Frontal cortex (tissue), 4 donors: ENCODE data around the gene MAPK8IP1. TPM values are rescaled to one million over a fixed set of nuclear protein-coding genes. Genes with fewer than 3 reads are reported as not detected.

ENCODE experiments used
- DNase-seq, 2 donors: peaks; one replicate each; pipeline ENCODE4 v3.0.0; 2012; ENCODE audit warnings: low spot score in 2 of 2
- FAIRE-seq: peaks from 2 replicates; lab custom pipeline; 2012; peaks lifted over from hg19 to GRCh38; lab: Jason Lieb, UNC
- total RNA-seq: library from RNA; depleted of rRNA; stranded (reverse); fragments of >200 nt; gene quantifications from one replicate; pipeline ENCODE4 v1.2.3, GENCODE V29; 2014
- donor health status: control.
- donor health status: control.
- donor health status: control.

MAPK8IP1 gene
- total RNA-seq, 1 donor from 2014 or later, result 88.9 TPM

- FAIRE-seq (no peak), DNase-seq (no peak)
Observed at GRCh38 chr11:45921561-45922424, 36.3 kb downstream of the MAPK8IP1 start.

- DNase-seq, result no peak
- FAIRE-seq, result no peak
Observed at GRCh38 chr11:45922425-45923082, 37.1 kb downstream of the MAPK8IP1 start, which contains the start of gene LARGE2. TSS of gene LARGE2 (plus strand) at chr11:45922656. CDS start at chr11:45922883, 227 bp downstream.

DNA sequence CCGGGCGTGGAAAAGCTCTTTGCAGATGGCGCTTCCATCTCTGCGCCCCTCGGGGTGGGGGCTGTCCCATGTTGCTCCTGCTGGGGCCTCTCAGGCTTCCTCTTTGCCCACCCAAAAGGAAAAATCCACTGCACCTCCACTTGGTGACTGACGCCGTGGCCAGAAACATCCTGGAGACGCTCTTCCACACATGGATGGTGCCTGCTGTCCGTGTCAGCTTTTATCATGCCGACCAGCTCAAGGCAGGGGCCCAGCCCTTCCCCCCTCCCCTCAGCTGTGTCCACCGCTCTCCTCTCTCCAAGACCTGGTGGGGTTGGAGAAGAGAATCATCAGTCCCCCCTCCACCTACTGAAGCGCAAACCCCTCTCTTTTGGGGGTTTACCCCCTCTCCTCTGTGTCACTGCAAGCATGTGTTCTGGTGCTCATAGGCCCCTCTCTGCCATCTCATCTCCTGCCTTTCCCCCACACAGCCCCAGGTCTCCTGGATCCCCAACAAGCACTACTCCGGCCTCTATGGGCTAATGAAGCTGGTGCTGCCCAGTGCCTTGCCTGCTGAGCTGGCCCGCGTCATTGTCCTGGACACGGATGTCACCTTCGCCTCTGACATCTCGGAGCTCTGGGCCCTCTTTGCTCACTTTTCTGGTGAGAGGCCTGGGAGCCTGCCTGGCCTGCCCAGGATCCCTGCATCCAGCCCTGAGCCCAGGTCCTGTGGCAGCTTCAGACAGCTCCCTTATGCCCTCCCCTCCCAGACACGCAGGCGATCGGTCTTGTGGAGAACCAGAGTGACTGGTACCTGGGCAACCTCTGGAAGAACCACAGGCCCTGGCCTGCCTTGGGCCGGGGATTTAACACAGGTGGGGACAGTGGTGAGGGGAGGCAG is 38.8 kb downstream of the MAPK8IP1 start:
- DNase-seq, result no peak
- FAIRE-seq, result no peak

DNA sequence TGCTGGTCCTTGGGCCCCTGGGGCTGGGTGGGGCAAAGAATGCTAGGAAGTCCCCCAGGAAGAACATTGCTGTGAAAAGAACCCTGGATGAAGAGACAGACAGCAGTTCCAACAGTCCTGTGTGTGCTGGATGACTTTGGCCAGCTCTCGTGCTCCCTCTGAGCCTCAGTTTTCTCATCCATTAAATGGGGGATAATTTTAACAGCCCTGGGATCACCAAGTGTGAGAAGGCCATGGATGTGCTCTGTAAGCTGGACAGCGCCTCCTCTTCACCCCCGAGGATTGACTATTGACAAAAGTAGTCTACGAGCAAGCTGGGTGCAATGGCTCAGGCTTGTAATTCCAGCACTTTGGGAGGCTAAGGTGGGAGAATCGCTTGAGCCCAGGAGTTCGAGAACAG is 39.5 kb downstream of the MAPK8IP1 start:
- FAIRE-seq (no peak), DNase-seq (no peak)

DNA sequence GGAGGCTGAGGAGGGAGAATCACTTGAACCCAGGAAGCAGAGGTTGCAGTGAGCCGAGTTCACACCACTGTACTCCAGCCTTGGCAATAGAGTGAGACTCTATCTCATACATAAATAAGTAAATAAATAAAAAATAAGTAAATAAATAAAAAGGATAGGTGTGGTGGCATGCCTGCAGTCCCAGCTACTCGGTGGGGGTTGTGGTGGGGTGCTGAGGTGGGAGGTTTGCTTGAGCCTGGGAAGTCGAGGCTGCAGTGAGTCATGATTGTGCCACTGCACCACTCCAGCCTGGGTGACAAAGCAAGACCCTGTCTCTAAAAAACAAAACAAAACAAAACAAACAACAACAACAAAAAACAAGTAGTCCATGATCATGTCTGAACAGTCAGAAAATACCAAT is 40.1 kb downstream of the MAPK8IP1 start:
- DNase-seq (no peak), FAIRE-seq (no peak)

DNA sequence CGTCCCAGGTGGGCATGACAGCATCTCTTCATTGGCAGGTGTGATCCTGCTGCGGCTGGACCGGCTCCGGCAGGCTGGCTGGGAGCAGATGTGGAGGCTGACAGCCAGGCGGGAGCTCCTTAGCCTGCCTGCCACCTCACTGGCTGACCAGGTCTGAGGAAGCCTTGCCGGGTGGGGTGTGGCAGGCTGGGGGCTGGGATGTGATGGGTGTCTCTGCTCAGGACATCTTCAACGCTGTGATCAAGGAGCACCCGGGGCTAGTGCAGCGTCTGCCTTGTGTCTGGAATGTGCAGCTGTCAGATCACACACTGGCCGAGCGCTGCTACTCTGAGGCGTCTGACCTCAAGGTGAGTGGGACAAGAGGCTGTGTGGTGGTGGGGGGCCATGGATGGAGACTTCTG is 40.5 kb downstream of the MAPK8IP1 start:
- FAIRE-seq (no peak), DNase-seq (no peak)

- DNase-seq (no peak), FAIRE-seq (no peak)
Observed at GRCh38 chr11:45926536-45927331, 41.3 kb downstream of the MAPK8IP1 start.

DNA sequence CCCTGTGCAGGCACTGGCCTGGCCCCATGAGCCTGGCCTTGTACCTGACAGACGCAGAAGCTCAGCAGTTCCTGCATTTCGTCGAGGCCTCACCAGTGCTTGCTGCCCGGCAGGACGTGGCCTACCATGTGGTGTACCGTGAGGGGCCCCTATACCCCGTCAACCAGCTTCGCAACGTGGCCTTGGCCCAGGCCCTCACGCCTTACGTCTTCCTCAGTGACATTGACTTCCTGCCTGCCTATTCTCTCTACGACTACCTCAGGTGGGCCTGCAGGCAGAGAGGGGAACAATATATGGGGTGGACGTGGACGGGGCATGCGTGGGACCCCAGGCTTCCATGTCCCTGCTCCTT is 41.9 kb downstream of the MAPK8IP1 start:
- FAIRE-seq (no peak), DNase-seq (no peak)

- FAIRE-seq, result no peak
Observed at GRCh38 chr11:45927684-45928413, 42.4 kb downstream of the MAPK8IP1 start.

GRCh38 chr11:45928535-45929215 is 43.2 kb downstream of the MAPK8IP1 start:
- FAIRE-seq, result no peak
- DNase-seq, result no peak

More at GRCh38 chr11:45927684-45928413, 42.4 kb downstream of the MAPK8IP1 start:
- DNase-seq, result no peak

DNA sequence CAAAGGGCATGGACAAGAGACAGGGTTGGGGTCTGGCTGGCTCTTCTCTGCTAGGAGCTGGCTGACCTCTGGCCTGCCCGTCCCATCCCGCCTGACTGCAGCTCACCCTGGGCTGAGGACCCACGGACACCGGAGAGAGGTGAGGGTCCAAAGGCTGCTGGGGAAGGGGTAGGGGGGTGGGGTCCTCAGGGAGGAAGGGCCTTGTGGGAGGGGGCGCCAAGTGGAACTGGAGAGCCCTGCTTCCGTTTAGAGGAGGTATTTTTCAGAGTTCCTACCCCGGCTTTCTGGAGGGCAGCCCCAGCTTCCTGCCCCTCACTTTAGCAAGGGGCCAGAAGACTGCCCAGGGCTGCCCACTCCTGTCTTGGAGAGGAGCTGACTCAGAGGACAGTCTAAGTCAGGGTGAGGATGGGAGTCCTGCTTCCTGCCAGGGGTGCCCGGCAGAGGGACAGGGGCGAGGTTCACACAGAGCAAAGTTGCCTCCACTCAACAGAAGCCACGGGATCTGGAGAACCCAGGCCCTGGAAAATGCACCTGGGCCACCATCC is 44.1 kb downstream of the MAPK8IP1 start:
- DNase-seq (no peak), FAIRE-seq (no peak)

DNA sequence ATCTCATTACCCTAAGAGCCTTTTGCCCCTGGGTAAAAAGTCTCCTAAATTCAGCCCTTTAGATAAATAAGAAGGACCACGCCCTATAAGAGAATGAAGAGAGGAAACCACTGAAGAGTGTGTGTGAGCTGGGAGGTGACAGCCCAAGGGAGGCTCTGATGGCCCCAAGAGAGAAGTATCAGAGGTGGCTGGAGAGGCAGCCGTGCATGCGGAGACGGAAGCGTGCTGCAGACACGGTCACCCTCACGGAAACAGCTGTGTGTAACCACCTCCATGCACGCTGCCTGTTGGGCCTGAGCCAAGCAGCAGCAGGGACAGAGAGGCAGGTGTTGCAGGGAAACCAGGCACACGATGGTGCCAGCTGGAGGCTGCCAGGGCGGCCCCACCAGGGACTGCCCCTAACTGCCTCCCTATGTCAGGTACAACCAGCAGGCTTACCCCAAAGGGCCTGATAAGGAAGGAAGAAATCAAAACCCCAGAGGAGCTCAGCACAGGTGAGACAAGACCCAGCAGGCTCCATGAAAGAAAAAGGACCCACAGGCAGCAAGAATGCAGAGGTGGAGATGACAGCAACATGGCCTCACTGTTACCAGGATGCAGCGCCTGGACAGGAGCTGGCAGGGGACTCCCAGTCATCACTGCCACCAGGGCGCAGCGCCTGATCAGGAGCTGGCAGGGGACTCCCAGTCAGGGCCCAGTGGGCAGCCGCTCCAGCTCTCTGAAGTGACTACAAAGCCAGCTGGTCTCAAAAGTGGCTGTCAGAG is 44.8 kb downstream of the MAPK8IP1 start:
- DNase-seq, result no peak
- no peak for FAIRE-seq

- FAIRE-seq, result no peak
Observed at GRCh38 chr11:45930951-45931570, 45.6 kb downstream of the MAPK8IP1 start.

DNA sequence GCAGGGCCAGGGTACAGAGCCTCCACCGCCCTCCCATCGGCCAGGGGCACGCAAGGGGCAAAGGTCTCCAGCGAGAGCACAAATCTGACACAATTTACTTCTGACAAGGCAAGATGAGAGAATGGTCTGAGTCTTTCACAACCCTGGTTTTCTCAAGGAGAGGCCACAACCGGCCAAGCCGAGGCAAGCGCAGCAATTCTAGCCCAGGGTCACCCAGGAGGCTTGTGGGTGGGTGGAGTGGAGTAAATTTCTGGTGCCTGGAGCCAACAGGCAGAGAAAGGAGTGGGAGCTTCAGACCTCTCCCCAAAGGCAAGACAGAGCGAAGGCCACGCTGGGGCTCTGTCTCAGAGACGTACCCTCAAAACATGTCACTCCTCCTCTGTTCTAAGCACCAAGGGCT is 46.3 kb downstream of the MAPK8IP1 start:
- DNase-seq (no peak), FAIRE-seq (no peak)

More at GRCh38 chr11:45930951-45931570, 45.6 kb downstream of the MAPK8IP1 start:
- DNase-seq, result no peak

- FAIRE-seq, result no peak
Observed at GRCh38 chr11:45932217-45932616, 46.8 kb downstream of the MAPK8IP1 start.

GRCh38 chr11:45933131-45933831 is 47.8 kb downstream of the MAPK8IP1 start:
- FAIRE-seq (no peak), DNase-seq (no peak)

More at GRCh38 chr11:45932217-45932616, 46.8 kb downstream of the MAPK8IP1 start:
- DNase-seq, result no peak
